Activated T-helper 2 cell treated with anti-CD3 and anti-CD28 coated beads, Interferon-gamma antibody, Interleukin-2, Interleukin-4, amounts not matched to agents 10 μg/mL and 5 μg/mL and 100 μg/mL, durations not matched to agents 14 hours and 24 hours and 36 hours (primary cell): Measurements from ENCODE around the gene ZNF512B. TPM values are rescaled to one million over a fixed set of nuclear protein-coding genes. Genes with fewer than 3 reads are reported as not detected.
"Not testable (repeated sequence)": the region's sequence is repeated elsewhere in the genome, so short reads cannot be mapped to it uniquely, and the experiment has no call there.

Experiments
- DNase-seq: peaks from one replicate; pipeline ENCODE4 v3.0.0; 2021; ENCODE audit warnings: low spot score
- H3K27ac Mint-ChIP-seq: one replicate; pipeline ENCODE4 v1.8.0; 2021; ENCODE audit warnings: mixed read lengths
- H3K27me3 Mint-ChIP-seq: one replicate; pipeline ENCODE4 v1.8.0; 2021; ENCODE audit warnings: low read depth, mixed read lengths
- H3K36me3 Mint-ChIP-seq: one replicate; pipeline ENCODE4 v1.8.0; 2021; ENCODE audit warnings: low read depth, mixed read lengths
- H3K4me1 Mint-ChIP-seq: one replicate; pipeline ENCODE4 v1.8.0; 2021; ENCODE audit warnings: low read depth, mixed read lengths
- H3K4me3 Mint-ChIP-seq: one replicate; pipeline ENCODE4 v1.8.0; 2021; ENCODE audit warnings: low read depth, mild to moderate bottlenecking, moderate library complexity, mixed read lengths
- H3K9me3 Mint-ChIP-seq: one replicate; pipeline ENCODE4 v1.8.0; 2021; ENCODE audit warnings: mixed read lengths
- intact Hi-C: fragments of 100-400 bp; cut with micrococcal nuclease; formaldehyde crosslinking; loops from one replicate; pipeline ENCODE4 v1.15.1; 2023
- total RNA-seq: library from RNA; stranded (reverse); gene quantifications from 2 replicates; pipeline ENCODE4 v1.2.3, GENCODE V29; 2022

ZNF512B gene
- total RNA-seq, 1 donor from 2014 or later = 26.2 TPM

DNA sequence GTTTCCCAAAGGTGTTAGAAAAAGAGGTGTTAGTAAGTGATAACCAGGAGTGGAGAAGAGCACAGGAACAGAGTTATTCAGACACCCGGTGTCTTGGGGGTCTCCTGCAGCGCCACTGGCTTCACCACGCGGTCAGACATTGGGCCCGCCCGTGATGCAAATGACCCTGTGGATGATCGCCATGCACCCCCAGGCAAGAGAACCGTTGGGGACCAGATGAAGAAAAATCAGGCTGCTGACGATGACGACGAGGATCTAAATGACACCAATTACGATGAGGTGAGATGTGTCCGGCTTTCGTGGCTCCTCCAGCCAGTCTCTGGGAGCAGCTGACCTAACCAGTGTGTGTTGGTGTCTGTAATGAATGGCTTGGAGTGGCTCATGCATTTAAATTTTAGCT lies 13.2 kb upstream of the ZNF512B start:
- DNase-seq = no peak
- Mint-ChIP-seq H3K27me3 (no peaks in the 10 kb centered on the region), H3K4me3 (peak overlapping the region; percentile 13), H3K27ac (no peak overlapping the region), H3K36me3 (peaks cover 47% of the 10 kb centered on the region), H3K4me1 (peaks cover 39% of the 10 kb centered on the region), H3K9me3 (no peaks in the 10 kb centered on the region)
- intact Hi-C loops = loop anchor here (5.0 kb wide), 2 partner anchors 94 to 326 kb away; partner anchors contain the start of genes RGS19 and RTEL1

DNA sequence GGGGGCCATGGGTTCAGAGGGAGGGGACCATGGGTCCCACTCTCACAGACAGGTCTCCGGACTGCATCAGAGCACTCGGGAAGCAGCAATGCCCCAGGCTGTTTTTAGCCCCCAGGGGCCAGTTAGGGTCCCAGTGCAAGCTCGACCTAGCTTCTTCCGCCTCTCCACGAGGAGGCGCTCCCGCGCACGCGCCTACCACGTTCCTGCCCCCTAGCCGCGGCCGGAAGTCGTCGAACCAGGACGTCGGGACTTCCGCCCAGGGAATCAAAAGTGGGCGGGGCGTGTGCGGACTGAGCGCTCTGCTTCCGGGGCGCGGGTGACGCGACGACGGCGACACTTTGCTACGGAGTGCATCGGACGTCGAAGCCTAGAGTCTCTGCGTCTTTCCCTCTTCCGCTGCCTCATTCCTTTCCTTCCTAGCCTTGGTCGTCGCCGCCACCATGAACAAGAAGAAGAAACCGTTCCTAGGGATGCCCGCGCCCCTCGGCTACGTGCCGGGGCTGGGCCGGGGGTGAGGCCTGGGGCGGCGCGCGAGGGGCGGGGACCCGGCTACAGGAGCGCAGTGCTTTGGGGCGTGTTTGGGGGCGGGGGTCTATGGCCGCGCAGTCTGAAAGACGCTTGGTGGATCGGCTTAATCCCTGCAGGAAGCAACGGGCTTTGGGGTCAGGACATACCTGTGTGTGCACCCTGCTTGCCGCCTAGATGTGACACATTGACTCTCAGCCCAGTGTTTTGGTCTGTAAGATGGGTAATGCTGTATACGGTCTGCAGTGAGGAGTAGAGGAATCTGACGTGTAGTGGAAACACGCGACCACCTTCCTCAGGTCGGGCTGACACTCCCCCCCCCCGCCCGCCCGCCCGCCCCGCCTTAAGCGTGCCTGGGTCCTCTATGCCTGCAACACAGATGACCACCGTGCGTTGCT lies 11.3 kb upstream of the ZNF512B start, which contains the start of gene PRPF6:
Gene PRPF6 (plus strand): TSS at position 327 of the 923 bp plus-strand sequence. CDS start 114 bp downstream, at position 441.
- intact Hi-C loops = loop anchor here (1.0 to 5.0 kb wide), 7 partner anchors 24 to 444 kb away; partner anchors contain the start of genes PTK6, RGS19, RTEL1 and TCEA2
- Mint-ChIP-seq H3K36me3 (peaks cover 48% of the 10 kb centered on the region), H3K4me1 (peaks cover 55% of the 10 kb centered on the region), H3K9me3 (no peaks in the 10 kb centered on the region), H3K27me3 (no peaks in the 10 kb centered on the region), H3K27ac (peak within 1 kb of the TSS; percentile 99), H3K4me3 (peak within 1 kb of the TSS; percentile 96)
- peak; percentile 93 for DNase-seq

DNA sequence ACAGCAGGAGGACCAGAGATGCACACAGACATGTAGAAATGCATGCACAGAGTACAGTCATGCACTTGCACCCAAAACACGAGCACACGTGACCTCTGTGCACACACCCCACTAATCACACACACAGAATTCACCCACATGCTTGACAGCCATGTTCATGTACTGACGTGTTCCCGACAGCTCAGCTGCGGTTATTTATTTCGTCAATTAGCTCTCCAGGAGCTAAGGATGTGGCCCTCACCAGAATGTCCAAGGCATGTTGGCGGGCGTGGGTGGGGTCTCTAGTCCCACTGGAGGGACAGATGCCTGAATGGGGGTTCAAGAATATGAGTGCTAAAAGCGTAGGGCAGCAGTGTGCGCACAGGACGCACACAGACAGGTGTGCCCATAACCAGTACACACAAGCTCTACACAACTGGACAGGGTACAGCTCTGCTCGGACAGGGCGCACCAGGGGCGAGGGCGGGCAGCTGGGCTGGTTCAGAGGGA lies 10.6 kb upstream of the ZNF512B start:
- no peak for DNase-seq
- Mint-ChIP-seq H3K27ac (peak overlapping the region; percentile 99), H3K4me1 (peaks cover 56% of the 10 kb centered on the region), H3K36me3 (peaks cover 43% of the 10 kb centered on the region), H3K27me3 (no peaks in the 10 kb centered on the region), H3K9me3 (no peaks in the 10 kb centered on the region), H3K4me3 (peak overlapping the region; percentile 96)
- intact Hi-C loops = loop anchor here (1.0 to 5.0 kb wide), 7 partner anchors 24 to 444 kb away; partner anchors contain the start of genes PTK6, RGS19, RTEL1 and TCEA2

DNA sequence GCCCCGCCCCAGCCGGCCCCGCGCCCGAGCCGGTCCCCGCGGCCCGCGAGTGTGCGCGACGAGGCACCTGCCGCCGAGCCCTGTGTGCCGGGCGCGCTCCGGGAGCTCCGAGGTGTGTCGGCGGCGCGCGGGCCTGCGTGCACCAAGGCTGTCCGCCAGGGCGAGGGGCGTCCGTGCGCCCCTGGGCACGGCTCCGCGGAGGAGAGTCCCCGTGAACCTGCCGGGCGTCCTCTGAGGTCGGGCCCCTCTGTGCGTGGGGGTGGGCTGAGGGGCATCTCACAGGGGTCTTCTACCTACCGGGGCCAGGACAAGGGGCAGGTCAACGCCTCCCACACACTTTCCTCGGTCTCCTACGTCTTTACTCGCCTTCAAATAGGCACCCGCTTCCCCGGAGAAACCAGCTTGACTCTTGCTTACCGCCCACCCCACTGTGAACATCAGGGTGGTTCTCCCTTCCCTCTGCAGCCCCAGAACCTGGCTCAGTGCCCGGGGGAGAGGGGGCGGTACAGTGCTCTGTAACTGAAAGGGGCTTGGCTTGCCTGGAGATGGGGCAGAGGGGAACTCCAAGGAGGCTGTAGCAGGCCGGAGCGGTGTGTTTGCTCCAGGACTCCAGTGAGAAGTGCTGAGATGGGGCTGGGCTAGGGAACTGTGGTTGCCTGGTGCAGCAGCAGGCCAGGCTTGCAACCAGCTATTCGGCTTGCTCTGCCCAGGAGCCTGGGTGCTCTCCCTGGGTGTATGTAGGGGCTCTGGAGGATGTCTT lies 10.0 kb upstream of the ZNF512B start, which contains the start of gene SAMD10:
Gene SAMD10 (minus strand): TSS at position 86 of the 760 bp plus-strand sequence. CDS start 175 bp downstream, outside the sequence.
- intact Hi-C loops = loop anchor here (1.0 to 10.0 kb wide), 9 partner anchors 23 to 443 kb away; partner anchors contain the start of genes ABHD16B, ARFRP1, PTK6 and RGS19
- Mint-ChIP-seq H3K9me3 (no peaks in the 10 kb centered on the region), H3K36me3 (peaks cover 43% of the 10 kb centered on the region), H3K27ac (peak within 1 kb of the TSS; percentile 99), H3K4me1 (peaks cover 58% of the 10 kb centered on the region), H3K27me3 (no peaks in the 10 kb centered on the region), H3K4me3 (peak within 1 kb of the TSS; percentile 96)
- DNase-seq = peak; percentile 53

DNA sequence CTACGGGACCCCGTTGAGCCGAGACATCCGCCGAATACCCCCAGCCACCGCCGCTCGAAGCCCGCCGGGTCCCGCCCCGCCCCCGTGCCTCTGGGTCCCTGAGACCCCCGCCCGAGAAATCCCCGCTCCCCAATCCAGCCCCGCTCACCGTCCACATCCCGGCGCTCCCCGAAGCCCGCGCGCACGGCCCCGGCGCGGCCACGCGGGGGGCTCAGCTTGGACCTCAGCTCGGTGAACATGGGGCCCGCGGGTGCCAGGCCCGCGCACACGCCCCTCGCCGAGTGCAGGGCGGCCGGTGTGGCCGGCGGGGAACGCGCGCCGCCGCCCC lies 9.5 kb upstream of the ZNF512B start:
- H3K27ac Mint-ChIP-seq = peak overlapping the region; percentile 79
- no peak for DNase-seq
- no peaks in the 10 kb centered on the region for H3K27me3 Mint-ChIP-seq
- H3K4me3 Mint-ChIP-seq = peak overlapping the region; percentile 83
- H3K4me1 Mint-ChIP-seq = peaks cover 55% of the 10 kb centered on the region
- H3K9me3 Mint-ChIP-seq = no peaks in the 10 kb centered on the region
- intact Hi-C loops = loop anchor here (10.0 kb wide), 2 partner anchors 114 to 274 kb away; partner anchors contain the start of genes ABHD16B, ARFRP1, TPD52L2 and ZGPAT
- H3K36me3 Mint-ChIP-seq = peaks cover 41% of the 10 kb centered on the region

DNA sequence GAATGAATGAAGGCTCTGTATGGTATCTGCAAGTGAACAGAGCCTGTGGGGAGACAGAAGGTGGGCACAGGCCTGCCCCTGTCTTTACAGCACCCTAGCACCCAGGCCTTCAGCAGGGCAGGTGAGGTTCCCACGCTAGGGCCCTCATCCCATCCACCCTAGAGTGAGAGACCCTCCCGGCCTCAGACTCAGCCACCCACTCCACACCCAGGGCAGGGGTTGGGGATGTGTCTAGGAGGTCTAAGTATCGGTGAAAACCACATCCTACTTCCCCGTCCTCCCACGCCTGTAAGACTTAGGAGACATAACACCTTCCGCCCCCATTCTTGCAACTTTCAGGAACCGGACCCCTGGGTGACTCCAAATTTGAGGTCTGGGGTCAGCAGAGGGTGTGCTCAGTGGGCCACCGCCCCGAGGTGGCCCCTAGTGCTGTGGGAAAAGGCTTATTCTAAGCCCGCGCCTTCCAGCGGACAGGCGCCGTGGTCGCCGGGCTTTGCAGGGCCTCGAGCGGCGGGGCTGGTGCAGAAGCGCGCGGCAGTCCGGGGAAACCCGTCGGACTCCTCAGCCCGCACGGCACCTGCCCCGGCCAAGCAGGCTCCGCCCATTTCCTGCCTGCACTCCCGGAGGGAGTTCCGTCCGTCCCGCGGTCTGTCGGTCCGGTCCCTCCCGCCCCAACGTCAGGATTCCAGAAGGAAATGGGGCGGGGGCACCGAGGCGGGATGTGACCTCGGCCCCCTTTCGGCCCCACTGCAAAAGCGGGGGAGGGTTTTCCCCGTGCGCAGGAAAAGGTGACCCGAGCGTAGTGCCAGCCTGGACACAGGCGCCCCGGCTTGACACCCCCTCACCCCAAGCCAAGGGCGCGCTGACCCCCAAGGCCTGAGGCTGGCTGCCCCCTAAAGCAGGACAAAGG lies 8.8 kb upstream of the ZNF512B start:
- H3K4me1 Mint-ChIP-seq = peaks cover 57% of the 10 kb centered on the region
- peak overlapping the region; percentile 83 for H3K4me3 Mint-ChIP-seq
- H3K27me3 Mint-ChIP-seq = no peaks in the 10 kb centered on the region
- peak overlapping the region; percentile 79 for H3K27ac Mint-ChIP-seq
- H3K9me3 Mint-ChIP-seq = no peaks in the 10 kb centered on the region
- DNase-seq = peak; percentile 61
- peaks cover 43% of the 10 kb centered on the region for H3K36me3 Mint-ChIP-seq
- intact Hi-C loops = loop anchor here (10.0 kb wide), 2 partner anchors 114 to 274 kb away; partner anchors contain the start of genes ABHD16B, ARFRP1, TPD52L2 and ZGPAT

DNA sequence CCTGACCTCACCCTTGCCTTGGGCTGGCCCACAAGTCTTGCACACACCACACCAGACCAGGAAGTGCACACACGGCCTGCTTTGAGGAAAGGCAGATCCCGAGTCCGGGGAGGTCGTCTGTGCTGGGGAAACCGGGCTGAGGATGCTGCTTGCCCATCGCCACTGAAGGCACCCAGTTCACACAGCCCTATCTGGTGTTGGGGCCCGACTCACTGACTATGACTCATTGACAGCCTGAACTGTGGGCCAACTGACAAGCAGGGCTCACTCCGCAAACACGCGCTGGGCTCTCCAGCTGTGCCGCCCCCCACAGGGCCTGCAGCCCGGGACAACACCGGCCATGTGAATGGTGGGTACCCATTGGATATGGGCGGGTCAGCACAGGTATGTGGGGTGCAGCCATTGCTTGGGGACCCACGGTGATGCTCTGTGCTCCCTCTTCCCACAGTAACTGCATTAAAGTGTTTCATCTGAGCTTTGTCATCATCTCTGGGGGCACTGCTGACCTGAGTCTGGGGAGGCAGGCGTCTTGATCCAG lies 8.1 kb upstream of the ZNF512B start:
- intact Hi-C loops = loop anchor here (1.0 to 10.0 kb wide), 3 partner anchors 82 to 273 kb away; partner anchors contain the start of genes ABHD16B, ARFRP1, TPD52L2 and ZGPAT
- H3K9me3 Mint-ChIP-seq = no peaks in the 10 kb centered on the region
- peaks cover 56% of the 10 kb centered on the region for H3K4me1 Mint-ChIP-seq
- H3K4me3 Mint-ChIP-seq = peak overlapping the region; percentile 83
- H3K27ac Mint-ChIP-seq = peak overlapping the region; percentile 79
- H3K36me3 Mint-ChIP-seq = peaks cover 43% of the 10 kb centered on the region
- no peaks in the 10 kb centered on the region for H3K27me3 Mint-ChIP-seq
- peak; percentile 60 for DNase-seq

DNA sequence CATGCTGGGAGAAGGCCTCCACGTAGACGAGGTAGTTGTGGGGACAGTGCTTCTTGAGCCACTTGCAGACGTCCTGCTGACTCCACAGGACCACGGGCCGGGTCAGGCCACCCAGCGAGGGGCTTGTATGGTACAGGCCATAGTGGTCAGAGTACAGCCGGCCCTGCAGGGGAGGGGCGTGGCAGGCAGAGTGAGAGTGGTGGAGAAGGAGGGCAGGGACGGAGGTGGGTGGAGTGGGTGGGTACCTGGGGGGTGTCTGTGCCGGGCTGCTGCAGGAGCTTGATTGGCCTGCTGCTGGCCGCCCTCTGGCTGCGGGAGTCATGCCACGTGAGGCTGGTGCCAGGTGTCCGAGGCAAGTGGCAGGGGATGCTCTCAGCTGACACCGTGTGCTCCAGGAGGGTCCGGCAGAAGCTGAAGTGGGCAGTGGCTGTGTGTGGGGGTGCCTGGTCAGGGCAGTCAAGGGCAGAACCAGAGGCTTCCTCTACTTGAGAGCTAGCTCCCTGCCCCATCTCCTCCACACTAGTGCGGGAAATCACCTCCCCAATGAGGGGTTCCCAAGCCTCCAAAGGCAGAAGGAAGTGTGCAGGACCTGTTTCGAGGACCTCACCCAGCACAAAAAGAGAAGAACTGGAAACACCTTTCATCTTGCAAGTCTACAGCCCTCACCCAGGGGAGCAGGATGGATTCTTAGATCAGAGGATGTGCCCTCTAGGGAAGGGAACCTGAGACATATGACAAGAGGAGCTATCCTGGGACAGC lies 7.4 kb upstream of the ZNF512B start:
- Mint-ChIP-seq H3K36me3 (peaks cover 37% of the 10 kb centered on the region), H3K9me3 (no peaks in the 10 kb centered on the region), H3K4me3 (peak overlapping the region; percentile 83), H3K27me3 (no peaks in the 10 kb centered on the region), H3K27ac (peak overlapping the region; percentile 79), H3K4me1 (peaks cover 50% of the 10 kb centered on the region)
- intact Hi-C loops = loop anchor here (1.0 to 10.0 kb wide), 3 partner anchors 81 to 272 kb away; partner anchors contain the start of genes ABHD16B, ARFRP1, TPD52L2 and ZGPAT
- DNase-seq = no peak

DNA sequence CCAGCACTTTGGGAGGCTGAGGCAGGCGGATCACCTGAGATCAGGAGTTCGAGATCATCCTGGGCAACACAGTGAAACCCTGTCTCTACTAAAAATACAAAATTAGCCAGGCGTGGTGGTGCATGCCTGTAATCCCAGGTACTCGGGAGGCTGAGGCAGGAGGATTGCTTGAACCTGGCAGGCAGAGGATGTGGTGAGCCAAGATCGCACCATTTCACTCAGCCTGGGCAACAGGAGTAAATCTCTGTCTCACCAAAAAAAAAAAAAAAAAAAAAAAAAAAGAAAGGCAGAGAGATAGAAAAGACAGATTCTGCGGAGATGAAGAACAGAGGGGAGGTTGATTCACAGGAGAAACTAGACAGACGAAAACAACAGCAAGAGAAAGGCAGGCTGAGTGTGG lies 6.8 kb upstream of the ZNF512B start:
- intact Hi-C loops = loop anchor here (10.0 kb wide), 2 partner anchors 112 to 272 kb away; partner anchors contain the start of genes ABHD16B, ARFRP1, TPD52L2 and ZGPAT
- DNase-seq, H3K27me3 Mint-ChIP-seq, H3K9me3 Mint-ChIP-seq: not testable (repeated sequence)
- Mint-ChIP-seq H3K27ac (peak overlapping the region; percentile 56), H3K36me3 (peaks cover 33% of the 10 kb centered on the region), H3K4me1 (peaks cover 46% of the 10 kb centered on the region), H3K4me3 (peak overlapping the region; percentile 83)

DNA sequence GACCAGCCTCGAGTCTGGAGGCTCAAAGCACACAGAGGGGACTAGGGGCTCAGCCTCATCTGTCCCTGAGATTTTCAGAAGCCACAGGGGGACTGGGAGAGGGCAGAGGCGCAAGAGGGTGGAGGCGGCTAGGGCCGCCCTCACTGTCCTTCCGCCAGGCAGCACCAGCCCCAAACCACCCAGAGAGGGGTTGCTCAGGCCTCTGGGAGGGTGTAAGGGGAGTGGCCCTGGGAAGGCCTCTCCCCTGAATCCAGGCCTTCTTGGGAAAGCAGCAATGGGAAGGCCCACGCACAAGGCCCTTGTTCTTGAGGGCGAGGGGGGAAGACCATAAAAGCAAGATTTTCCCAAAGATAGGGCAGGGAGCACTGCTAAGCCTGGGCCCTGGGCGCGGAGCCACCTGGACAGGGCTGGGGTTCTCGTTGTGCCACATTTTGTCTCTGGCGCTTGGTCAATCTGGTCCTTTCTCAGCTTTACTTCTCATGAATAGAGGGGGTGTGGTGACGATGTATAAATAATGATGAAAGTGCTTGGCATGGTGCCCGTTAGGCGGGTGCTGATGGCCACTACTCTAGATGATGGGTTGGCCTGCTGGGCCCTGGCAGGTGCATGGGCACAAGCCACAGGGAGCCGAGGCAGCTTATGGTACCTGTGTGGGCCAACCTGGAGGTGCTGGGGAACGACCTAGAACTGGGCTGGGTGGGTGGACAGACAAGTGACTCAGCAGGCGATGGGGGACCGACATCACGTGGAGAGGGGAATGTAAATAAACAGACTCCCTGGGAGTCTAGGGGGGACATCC lies 4.9 kb upstream of the ZNF512B start:
- Mint-ChIP-seq H3K27me3 (no peaks in the 10 kb centered on the region), H3K4me1 (peaks cover 34% of the 10 kb centered on the region), H3K27ac (no peak overlapping the region), H3K9me3 (no peaks in the 10 kb centered on the region), H3K4me3 (no peak overlapping the region), H3K36me3 (peaks cover 33% of the 10 kb centered on the region)
- DNase-seq = no peak
- intact Hi-C loops = loop anchor here (1.0 to 10.0 kb wide), 3 partner anchors 110 to 436 kb away; partner anchors contain the start of genes ABHD16B, ARFRP1, TPD52L2 and ZGPAT
